GM19240 (cell line): ENCODE results near the gene PTPRK.
"Not testable (repeated sequence)": the region's sequence is repeated elsewhere in the genome, so short reads cannot be mapped to it uniquely, and the experiment has no call there.

Source experiments
- DNase-seq: peaks from one replicate; pipeline ENCODE4 v3.0.0; 2011; ENCODE audit warnings: low spot score; ENCODE audit not compliant: insufficient read length

Gene PTPRK

DNA sequence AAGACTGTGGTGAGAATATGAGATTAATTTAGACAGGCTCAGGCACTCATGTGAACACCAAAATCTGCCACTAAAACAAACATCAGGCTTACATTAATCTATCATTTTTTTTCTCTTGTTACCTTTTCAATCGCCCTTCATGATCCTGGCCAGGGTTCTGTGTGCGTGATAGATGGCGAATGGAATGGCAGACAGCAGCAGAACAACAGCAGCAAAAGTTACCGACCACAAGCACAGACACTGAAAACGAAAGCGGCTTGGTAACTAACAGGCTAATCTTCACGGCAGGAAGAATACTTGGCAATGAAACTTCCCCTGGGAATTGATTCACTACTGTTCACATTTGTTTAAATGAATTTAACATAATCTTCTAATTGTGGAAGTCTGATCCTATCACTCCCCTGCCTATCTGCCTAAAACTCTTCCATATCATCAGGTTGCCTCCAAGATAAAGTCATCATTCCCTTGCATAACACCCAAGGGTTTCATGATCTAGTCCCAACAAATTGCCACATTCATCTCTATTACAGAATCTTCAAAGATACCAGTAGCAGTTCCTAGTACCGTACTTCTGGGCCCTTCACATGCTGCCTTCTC is 28.7 kb downstream of the PTPRK start:
- no peak for DNase-seq

DNA sequence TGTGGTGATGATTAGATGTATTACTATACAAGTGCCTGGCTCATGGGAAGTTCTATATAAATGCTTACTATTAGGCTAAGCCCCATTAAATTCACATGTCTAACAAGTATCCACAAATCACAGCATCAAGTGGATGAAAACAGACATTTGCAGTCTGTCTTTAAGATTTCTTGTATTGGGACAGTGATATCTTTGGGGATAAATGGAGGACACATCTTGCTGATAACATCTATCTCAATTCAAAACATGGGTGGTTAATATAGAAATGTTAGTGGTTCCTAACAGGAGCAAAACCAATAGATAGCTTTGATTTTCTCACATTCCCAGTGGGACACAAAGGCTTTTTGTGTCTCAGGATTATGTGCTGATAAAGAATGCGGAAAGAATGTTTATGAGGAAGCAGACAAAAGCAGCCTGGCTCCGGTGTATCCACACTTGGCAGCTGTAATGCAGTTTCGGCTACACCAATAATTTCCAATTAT is 29.3 kb downstream of the PTPRK start:
- no peak for DNase-seq

DNA sequence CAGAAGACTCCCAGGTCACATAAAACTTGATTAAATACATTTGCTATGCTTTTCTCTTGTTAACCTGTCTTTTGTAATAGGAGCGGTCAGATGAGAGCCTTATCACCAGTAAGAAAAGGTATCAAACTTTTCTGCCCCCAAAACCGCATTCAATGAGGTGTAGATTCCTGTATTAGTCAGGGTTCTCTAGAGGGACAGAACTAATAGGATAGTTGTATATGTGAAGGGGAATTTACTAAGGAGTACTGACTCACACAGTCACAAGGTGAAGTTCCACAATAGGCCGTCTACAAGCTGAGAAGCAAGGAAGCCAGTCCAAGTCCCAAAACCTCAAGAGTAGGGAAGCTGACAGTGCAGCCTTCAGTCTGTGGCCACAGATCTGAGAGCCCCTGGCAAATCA is 32.7 kb downstream of the PTPRK start:
- DNase-seq: no peak

DNA sequence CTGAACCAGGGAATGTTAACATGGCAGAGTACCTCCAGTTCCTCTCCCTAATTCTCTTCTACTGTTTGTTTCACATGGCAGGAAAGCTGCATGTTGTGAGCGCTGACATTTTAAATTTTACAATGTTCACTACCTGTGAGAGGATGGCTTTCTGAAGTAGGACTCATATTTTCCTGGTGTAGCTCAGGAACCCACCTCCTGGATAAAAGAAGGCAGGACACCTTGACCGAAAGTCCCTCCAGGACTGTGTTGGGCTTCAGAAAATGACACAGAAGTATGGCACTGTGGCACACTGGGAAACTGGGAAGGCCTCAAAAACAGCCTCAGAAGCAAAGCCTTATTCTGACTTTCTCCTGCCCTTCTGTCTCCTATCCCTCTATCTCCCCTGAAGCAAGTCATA is 33.3 kb downstream of the PTPRK start:
- no peak for DNase-seq

DNA sequence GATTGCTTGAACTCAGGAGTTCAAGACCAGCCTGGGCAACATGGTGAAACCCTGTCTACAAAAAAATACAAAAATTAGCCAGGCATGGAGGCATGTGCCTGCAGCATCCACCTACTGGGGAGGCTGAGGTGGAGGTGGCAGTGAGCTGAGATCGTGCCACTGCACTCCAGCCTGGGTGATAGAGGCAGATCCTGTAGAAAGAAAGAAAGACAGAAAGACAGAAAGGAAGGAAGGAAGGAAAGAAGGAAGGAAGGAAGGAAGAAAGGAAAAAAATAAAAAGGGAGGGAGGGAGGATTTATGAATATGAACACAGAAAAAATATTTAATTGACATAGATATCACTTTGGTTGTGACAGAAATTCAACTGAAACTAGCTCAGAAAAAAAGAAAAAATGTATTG is 33.8 kb downstream of the PTPRK start:
- DNase-seq: not testable (repeated sequence)

DNA sequence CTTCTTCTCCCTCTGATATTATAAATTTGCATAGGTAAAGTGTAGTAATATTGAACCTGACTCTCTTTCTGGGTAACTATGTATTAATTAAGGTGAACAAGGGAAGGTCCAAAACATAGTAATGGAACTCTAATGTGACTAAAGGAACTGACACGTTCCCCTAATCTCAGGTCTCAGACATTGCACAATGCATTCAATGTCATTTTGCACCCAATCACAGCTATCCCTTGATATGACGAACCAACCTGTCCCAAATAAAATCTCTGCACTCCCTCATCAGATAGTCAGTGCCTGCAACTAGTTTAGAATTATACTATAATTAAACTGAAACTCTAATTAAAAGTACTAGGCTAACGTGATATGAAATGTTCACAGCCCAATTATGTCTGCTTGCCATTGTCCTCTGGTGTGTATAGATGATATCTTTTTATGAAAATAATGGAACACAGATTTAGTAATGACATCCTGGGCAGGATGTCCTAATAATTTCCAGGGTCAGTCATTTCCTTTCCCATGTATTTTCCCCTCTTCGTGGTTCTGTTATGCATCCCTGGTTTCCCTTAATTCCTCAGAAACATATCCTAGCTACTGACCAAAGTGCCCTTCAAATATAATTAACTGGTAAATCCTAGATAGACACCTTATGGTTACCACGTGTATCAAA is 36.8 kb downstream of the PTPRK start:
- DNase-seq: no peak

DNA sequence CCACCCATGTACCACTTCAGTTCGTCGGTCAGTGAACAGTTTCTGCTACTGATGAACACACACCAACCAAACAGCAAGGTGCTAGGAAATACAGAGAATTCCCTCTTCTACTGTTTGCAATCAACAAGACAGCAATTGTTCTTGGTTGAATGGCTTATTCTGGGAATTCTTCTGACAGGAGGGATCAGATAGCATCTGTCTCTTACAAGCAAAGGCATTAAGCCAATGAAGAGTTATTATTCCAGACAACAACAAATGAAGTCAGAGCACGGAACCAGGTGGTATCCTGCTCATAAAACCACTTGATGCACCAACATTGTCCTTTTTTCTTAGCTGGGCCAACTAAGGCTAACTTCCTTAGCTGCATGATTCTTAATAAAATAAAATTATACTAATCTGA is 37.8 kb downstream of the PTPRK start:
- DNase-seq: no peak

DNA sequence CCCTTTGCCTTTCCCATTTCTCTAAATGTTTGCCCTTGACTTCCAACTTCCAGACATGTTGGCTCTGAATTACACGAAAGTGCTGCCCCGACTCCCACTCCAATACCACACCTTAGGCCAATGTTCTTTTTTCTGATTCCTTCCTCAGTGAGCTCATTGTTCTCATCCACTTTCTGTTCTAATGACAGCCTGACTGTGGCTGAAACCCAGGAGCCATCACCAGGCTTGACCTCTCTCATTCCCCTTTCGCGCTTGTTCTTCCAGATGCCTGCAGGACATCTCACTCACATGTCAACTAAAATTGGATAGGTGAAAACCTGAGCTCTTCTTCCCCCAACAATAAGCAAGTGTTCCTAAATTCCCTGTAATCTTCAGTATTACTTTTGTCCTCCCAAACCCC is 40.4 kb downstream of the PTPRK start:
- no peak for DNase-seq

DNA sequence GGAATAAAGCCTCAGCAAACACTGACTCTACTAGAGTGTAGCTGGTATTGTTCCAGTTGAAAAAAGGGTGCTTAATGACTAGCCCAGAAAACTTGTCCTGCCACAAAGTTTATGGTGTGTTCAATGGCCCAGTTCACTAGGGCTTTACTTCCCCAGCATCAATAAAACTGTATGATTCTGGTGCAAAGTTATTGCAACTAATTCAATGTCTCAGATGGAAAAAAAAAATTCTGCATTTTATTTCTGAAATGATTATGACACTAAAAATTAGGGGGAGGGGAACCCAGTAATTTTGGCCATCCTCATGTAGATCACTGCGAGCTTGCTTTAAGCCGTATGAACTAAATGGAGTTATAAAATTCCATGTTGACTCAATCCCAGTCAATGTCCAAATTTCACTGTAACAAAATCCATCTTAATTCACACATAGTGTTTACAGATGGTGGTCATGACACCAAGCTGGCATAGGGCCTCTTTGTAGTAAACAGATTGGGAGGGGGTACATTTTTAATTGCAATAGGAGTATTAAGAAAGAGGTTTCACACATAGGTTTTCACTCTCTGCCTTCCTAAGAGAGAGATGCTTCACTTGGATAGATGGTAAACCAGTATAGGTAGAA is 41.2 kb downstream of the PTPRK start:
- DNase-seq: no peak

DNA sequence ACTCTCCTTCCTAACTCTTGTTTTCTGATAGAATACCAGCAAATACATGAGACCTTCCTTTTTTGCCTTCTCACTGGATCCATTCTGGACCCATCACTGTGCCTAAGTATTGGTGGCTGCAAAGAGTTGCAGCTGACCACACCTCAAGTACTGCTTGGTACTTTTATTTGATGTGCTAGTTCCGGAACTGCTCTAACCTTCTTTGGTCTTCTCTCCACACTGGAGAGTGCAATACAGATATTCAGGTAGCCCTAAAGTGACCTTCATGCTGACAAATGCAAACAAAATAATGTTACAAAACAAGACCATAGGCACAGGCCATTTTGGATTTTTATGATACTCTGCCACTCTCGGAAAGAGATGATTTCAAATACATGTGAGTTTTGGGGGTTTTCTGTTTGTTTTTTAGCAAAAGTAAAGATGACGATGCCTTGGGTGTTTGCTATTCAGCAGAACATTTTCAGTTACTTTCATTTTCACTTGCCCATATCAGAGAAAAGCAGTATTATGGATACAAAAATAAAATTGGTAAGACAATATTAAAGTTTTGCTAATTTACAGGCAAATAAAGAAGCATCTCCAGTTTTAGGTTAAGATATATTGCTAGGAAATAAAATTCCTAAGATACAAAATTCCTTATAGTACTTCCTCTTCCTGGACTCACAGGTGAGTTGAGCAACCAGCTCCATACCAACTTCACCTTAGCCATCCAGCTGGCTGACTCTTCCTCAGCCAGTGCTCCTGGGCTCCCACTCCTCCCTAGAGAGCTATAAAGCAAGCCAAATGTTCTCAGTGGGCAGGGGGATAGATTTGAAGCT is 42.0 kb downstream of the PTPRK start:
- no peak for DNase-seq

DNA sequence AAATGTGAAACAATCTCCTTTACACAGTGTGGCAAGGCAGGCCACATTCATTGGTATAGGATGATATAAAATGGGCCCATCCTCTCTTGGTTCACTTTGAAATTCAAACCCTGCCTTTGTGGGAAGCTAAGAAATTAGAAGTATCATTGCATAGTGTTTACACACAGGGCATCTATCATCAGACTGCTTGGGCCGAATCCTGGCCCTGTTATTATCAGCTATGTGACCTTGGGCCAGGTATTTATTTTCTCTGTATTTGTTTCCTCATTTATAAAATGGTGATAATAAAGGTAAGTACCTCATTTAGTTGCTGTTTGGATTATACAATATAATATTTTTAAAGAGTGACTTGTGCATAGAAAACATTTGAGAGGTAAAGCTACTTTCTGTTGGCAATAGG is 45.5 kb downstream of the PTPRK start:
- DNase-seq: no peak

DNA sequence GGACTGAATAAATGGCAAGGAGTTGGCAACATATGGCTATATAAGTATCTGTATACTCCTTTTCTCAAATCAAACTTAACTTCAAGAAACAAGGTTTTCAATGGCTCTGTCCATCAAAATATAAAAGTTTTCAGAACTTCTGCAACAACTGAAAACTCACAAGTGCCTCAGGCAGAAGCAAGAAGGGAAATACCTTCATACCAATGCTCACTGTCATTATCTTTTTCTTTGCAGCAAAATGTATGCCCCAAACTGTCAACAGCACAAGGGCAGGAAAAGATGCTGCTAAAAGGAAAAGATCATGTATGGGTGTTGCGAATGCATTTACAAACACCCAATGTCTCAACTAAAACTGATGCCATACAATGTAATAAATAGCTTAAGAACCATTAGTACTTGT is 45.9 kb downstream of the PTPRK start:
- no peak for DNase-seq

DNA sequence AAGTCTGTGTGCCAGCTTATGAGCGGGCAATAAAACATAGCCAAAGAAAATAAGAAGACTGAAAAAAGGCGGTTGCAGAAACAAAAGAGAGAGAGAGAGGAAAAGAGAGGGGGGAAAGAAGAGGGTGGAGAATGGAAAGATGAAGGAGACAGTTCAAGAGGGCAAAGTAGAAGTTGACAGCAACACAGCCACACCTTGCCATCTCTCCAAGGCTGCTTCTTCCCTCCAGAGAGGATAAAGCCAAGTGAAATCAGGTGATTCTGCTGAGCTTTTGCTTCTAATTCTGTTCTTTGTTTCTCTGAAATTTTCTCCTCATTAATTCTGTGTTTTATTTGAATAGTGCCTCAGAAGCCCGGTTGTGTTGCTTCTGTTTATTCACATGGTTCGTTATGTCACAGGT is 48.5 kb downstream of the PTPRK start:
- no peak for DNase-seq

DNA sequence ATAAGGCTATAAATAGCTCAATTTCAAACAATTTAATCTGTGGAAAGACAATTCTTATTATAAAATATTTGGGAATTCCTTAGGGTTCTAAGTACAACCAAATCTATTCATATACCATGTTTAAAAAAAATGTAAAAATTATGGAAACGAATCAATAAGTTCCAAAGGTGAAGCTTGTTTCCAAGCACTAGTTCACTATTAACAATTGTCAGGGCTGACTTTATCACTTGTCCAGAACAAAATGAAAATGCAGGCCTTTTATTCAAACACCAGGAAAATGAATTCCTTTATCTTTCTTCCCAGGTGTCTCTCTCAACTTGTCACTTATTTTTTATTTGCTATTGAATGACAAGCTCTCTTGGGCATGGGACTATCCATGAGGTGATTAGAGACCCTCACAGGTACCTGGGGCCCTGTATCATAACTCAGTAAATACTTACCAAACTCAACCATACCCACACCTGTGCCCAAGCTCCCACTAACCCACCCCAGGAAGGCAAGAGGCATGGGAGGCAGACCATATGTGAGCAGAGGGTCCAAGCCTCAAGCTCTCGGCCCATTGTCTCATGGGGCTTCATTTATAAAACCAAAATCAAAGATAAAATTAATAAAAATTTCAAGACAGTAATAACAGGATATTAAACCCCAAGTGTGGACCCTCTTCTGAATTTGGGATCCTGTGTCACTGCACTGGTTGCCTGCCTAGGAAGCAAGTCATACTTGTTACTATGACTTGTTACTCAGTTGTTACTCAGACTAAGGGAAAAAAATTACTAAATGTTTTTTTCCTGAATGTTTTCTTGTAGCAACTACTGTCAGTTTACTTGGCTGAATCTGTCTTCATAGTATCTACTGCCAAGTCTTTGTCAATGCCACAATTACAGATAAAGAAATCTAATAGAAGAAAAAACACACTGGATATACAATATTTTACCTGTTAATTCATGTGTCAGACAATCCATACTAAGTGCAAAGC is 54.7 kb downstream of the PTPRK start:
- no peak for DNase-seq

DNA sequence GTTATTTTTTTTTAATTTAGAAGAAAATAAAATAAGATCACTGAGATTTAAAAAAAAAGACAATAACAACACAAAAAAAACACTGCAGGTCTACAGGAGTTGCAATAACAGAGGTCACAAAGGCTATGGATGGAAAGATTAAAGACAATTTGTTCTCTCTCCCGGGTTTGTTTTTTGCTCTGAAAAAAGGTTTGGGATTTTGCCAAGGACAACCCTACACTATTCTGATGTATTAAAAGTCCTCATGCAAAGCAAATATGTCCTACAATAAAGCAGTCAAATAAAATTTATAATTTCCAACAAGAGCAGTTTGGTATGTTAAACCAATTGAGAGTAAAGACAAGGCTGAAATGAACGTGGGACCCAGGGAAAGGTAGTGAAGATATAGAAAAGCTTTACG is 55.6 kb downstream of the PTPRK start:
- no peak for DNase-seq

DNA sequence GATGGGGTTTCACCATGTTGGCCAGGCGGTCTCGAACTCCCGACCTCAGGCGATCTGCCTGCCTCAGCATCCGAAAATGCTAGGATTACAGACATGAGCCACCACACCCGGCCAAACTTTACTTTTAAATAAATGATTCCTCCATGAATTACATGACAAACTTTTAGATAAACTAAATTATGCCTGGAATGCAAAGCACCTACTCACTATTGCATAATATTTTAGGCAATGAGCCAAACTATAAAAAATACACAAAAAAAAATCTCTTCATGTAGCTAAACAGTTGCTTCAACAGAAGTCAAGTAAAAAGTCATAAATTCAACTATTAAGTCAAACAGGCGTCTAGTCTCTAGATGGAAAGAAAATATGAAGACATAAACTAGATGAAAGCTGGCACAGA is 56.5 kb downstream of the PTPRK start:
- no peak for DNase-seq

DNA sequence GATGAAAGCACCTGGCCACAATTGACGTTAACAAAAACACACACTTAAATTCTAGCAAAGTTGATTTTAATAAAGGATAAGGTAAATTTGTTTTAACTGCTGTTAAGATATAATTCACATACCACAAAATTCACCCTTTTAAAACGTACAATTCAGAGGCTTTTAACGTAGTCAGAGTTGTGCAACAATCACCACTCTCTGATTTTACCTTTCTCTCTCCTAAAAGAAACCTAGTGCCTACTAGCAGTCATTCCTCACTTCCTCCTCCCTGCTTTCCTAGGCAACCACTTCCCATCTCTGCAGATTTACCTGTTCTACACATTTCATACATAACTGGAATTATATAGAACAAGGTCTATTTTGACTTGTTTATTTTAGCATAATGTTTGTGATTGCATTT is 58.9 kb downstream of the PTPRK start:
- DNase-seq: no peak

DNA sequence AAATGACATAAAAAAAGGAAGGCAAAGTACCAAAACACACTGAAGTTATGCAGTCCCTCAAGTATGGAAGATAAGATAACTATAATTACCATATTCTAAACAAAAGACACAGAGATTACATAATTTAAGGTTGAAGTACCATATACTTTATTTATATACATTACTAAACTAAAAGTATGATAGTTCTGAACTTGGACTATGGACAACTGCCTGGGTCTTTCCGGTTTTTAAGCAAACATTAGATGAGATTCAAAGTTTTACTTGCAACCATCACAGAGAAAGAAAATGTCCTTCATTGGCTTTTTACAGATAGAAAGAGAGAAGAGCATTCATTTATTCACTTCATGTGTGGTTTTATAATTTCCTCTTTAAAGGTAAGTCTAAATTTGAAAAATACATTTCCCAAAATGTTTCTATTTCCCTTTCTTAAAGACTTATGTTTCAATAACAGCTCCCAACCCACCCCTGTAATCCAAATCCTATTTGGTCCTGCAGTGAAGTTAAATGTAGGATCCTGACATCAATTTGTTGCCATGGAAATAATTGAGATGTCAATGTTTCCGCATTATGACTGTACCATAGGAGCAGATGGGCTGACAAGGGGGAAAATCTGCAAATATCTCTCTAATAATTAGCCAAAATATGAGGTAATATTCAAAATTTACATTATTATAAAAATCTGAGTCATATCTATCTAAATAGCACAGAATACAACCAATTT is 63.7 kb downstream of the PTPRK start:
- DNase-seq: no peak

DNA sequence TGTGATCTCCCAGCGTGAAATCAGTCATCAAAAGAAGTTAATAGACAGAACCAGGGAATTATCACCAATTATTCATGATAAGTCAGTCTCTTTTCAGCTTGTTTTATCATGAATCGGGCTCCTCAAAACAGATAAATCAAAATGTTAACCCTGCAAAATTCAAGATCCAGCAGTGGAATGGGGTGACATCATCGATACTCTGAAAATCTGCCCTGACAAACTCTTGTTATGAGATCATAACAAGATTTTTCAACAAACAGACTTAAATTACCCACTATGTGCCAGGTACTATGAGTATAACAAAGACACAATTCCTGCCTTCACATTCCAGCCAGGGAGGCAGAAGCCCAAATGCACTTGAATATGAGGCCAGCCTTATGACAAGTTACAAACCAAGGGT is 64.4 kb downstream of the PTPRK start:
- no peak for DNase-seq

DNA sequence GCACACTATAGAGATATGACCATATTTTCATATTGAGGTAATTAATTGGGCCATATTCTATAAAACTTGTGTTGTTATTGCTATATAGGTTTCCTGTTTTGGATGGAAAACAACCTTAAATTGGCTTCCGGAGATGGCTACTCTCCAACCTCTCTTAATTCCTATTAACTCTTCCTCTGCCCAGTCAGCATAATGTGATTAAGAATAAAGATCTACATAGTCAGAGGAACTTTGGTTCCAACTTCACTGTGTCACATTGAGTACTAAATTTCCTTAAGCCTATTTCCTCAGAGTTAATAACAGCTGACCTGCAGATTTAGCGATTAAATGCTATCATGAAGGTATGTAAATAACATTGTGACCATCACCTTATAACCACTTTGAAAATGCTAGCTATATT is 67.7 kb downstream of the PTPRK start:
- no peak for DNase-seq
